ENCODE results near the gene SKI.
A peak's percentile ranks its signal among the peaks of the same experiment; 100 is the strongest.

SKI gene

GRCh38 chr1:2194898-2195673 is 33.0 kb upstream of the SKI start:
- DNase-seq, result peak; percentile 77 to 82

- no peak for DNase-seq
Observed at GRCh38 chr1:2195785-2196184, 32.3 kb upstream of the SKI start.

- no peak for DNase-seq
Observed at GRCh38 chr1:2196901-2197638, 31.0 kb upstream of the SKI start.

GRCh38 chr1:2197707-2198165 is 30.4 kb upstream of the SKI start:
- DNase-seq, result no peak

GRCh38 chr1:2198571-2198970 is 29.5 kb upstream of the SKI start:
- no peak for DNase-seq

- peak; percentile 73 to 74 for DNase-seq
Observed at GRCh38 chr1:2199042-2199810, 28.9 kb upstream of the SKI start.

- no peak for DNase-seq
Observed at GRCh38 chr1:2200308-2200943, 27.7 kb upstream of the SKI start.

GRCh38 chr1:2201062-2201461 is 27.1 kb upstream of the SKI start:
- no peak for DNase-seq

GRCh38 chr1:2202008-2202575 is 26.0 kb upstream of the SKI start:
- DNase-seq, result no peak

- no peak for DNase-seq
Observed at GRCh38 chr1:2202843-2203601, 25.1 kb upstream of the SKI start.

- no peak for DNase-seq
Observed at GRCh38 chr1:2203671-2204414, 24.3 kb upstream of the SKI start.

GRCh38 chr1:2204415-2205190 is 23.5 kb upstream of the SKI start:
- DNase-seq, result no peak

- DNase-seq, result peak; percentile 86 to 91
Observed at GRCh38 chr1:2205191-2205952, 22.7 kb upstream of the SKI start.

GRCh38 chr1:2206813-2207487 is 21.2 kb upstream of the SKI start:
- DNase-seq, result no peak

GRCh38 chr1:2208309-2209239 is 19.5 kb upstream of the SKI start:
- DNase-seq, result no peak

- no peak for DNase-seq
Observed at GRCh38 chr1:2209400-2210083, 18.6 kb upstream of the SKI start.

- no peak for DNase-seq
Observed at GRCh38 chr1:2210084-2210653, 17.9 kb upstream of the SKI start.

Measured in stimulated activated CD4-positive, alpha-beta T cell treated with anti-CD3 and anti-CD28 coated beads, Interleukin-2, amount 100 ng/mL, for 48 hours (primary cell).